Lower lobe of right lung (tissue), 2 donors: ENCODE data around the gene RHCE. TPM values are rescaled to one million over a fixed set of nuclear protein-coding genes. Genes with fewer than 3 reads are reported as not detected.
"Not testable (repeated sequence)": the region's sequence is repeated elsewhere in the genome, so short reads cannot be mapped to it uniquely, and the experiment has no call there.

Experiments
- ATAC-seq, 2 donors: fragments of 200-7000 bp; cut with Tn5 transposase; one replicate each; pipeline ENCODE4 v1.9.1; 2020 to 2022; ENCODE audit warnings: mild to moderate bottlenecking in 2 of 2, moderate library complexity in 2 of 2
- DNase-seq: peaks from one replicate; pipeline ENCODE4 v3.0.0-alpha.2; 2020
- H3K27ac ChIP-seq: fragments of 200-600 bp; one replicate; pipeline ENCODE4 v1.8.0; 2022
- H3K27me3 ChIP-seq: fragments of 200-600 bp; one replicate; pipeline ENCODE4 v1.8.0; 2022; ENCODE audit warnings: low read depth
- H3K36me3 ChIP-seq: fragments of 200-600 bp; one replicate; pipeline ENCODE4 v1.8.0; 2022; ENCODE audit warnings: mild to moderate bottlenecking
- H3K4me1 ChIP-seq: fragments of 200-600 bp; one replicate; pipeline ENCODE4 v1.8.0; 2022
- H3K4me3 ChIP-seq: fragments of 200-600 bp; one replicate; pipeline ENCODE4 v1.8.0; 2022; ENCODE audit warnings: mild to moderate bottlenecking
- H3K9me3 ChIP-seq: fragments of 200-600 bp; one replicate; pipeline ENCODE4 v1.8.0; 2022
- CTCF ChIP-seq: fragments of 200-600 bp; IDR thresholded peaks from one replicate; pipeline ENCODE4 v1.8.0; 2022; ENCODE audit warnings: antibody characterized with exemption, mild to moderate bottlenecking
- intact Hi-C: fragments of 100-400 bp; cut with DNase I; formaldehyde crosslinking; loops from one replicate; pipeline ENCODE4 v1.11.0; 2022
- total RNA-seq: library from RNA; stranded (reverse); fragmentation: NEBNext Ultra II Directional; extraction: Animal tissue kit (Norgen Biotek cat#: 25700); gene quantifications from one replicate; pipeline ENCODE4 v1.2.1, GENCODE V29; 2021
- donor health status: DM: no; HTN: yes; CAD: no; lungs with severe emphysema.

Gene RHCE
- total RNA-seq, 1 donor from 2014 or later: 0.65 TPM

GRCh38 chr1:25428475-25429166 lies 8.0 kb upstream of the RHCE start:
- intact Hi-C loops: no loop called here
- Histone ChIP-seq H3K27ac (no peak overlapping the region), H3K36me3 (no peaks in the 10 kb centered on the region), H3K27me3 (no peaks in the 10 kb centered on the region), H3K4me3 (no peak overlapping the region), H3K4me1 (peaks cover 20% of the 10 kb centered on the region), H3K9me3 (no peaks in the 10 kb centered on the region)
- TF ChIP-seq CTCF: no peak
- ATAC-seq (no peak), DNase-seq (no peak)

GRCh38 chr1:25427696-25428095 lies 7.1 kb upstream of the RHCE start:
- Histone ChIP-seq H3K4me3 (no peak overlapping the region), H3K27me3 (no peaks in the 10 kb centered on the region), H3K4me1 (peaks cover 11% of the 10 kb centered on the region), H3K36me3 (no peaks in the 10 kb centered on the region), H3K9me3 (no peaks in the 10 kb centered on the region), H3K27ac (no peak overlapping the region)
- intact Hi-C loops: no loop called here
- DNase-seq: no peak
- TF ChIP-seq CTCF: no peak
- no peak for ATAC-seq

GRCh38 chr1:25425098-25426085 lies 4.8 kb upstream of the RHCE start:
- no peaks in the 10 kb centered on the region for H3K27me3 ChIP-seq
- no peak for DNase-seq
- H3K9me3 ChIP-seq: no peaks in the 10 kb centered on the region
- no peak overlapping the region for H3K27ac ChIP-seq
- intact Hi-C loops: no loop called here
- no peak for ATAC-seq
- H3K4me3 ChIP-seq: no peak overlapping the region
- H3K36me3 ChIP-seq: no peaks in the 10 kb centered on the region
- TF ChIP-seq CTCF: no peak
- peaks cover 3% of the 10 kb centered on the region for H3K4me1 ChIP-seq

GRCh38 chr1:25423206-25423605 lies 2.6 kb upstream of the RHCE start:
- peak; percentile 19 to 28 for ATAC-seq

GRCh38 chr1:25419339-25419738 lies 1.3 kb downstream of the RHCE start:
- H3K27me3 ChIP-seq, H3K27ac ChIP-seq, ATAC-seq, H3K4me3 ChIP-seq, H3K9me3 ChIP-seq, H3K36me3 ChIP-seq, DNase-seq, intact Hi-C loops, H3K4me1 ChIP-seq: not testable (repeated sequence)

More at GRCh38 chr1:25423206-25423605, 2.6 kb upstream of the RHCE start:
- H3K4me1 ChIP-seq, H3K4me3 ChIP-seq, H3K27me3 ChIP-seq, H3K9me3 ChIP-seq, H3K36me3 ChIP-seq, DNase-seq, H3K27ac ChIP-seq, intact Hi-C loops: not testable (repeated sequence)

- H3K27me3 ChIP-seq, intact Hi-C loops, ATAC-seq: not testable (repeated sequence)
These were observed 3.3 kb downstream of the RHCE start for GRCh38 chr1:25417280-25417679.

GRCh38 chr1:25414578-25414977 lies 6.0 kb downstream of the RHCE start:
- H3K9me3 ChIP-seq, H3K36me3 ChIP-seq, H3K27me3 ChIP-seq, H3K27ac ChIP-seq, H3K4me3 ChIP-seq, H3K4me1 ChIP-seq, DNase-seq, ATAC-seq, intact Hi-C loops: not testable (repeated sequence)

More at GRCh38 chr1:25417280-25417679, 3.3 kb downstream of the RHCE start:
- not testable (repeated sequence) for H3K4me3 ChIP-seq, H3K27ac ChIP-seq, H3K4me1 ChIP-seq, H3K9me3 ChIP-seq, H3K36me3 ChIP-seq, DNase-seq

GRCh38 chr1:25414157-25414556 lies 6.5 kb downstream of the RHCE start:
- DNase-seq, ATAC-seq, H3K9me3 ChIP-seq, H3K27ac ChIP-seq, H3K27me3 ChIP-seq, H3K4me1 ChIP-seq, intact Hi-C loops, H3K4me3 ChIP-seq, H3K36me3 ChIP-seq: not testable (repeated sequence)

- H3K4me3 ChIP-seq, DNase-seq, intact Hi-C loops, H3K36me3 ChIP-seq, H3K4me1 ChIP-seq, ATAC-seq, H3K27me3 ChIP-seq, H3K9me3 ChIP-seq, H3K27ac ChIP-seq: not testable (repeated sequence)
These were observed 7.6 kb downstream of the RHCE start for GRCh38 chr1:25412872-25413623.
